HG03354 (cell line): Measurements from ENCODE around the gene ZSCAN9.
A peak's percentile ranks its signal among the peaks of the same experiment; 100 is the strongest.

Source experiments
- ATAC-seq: cut with Tn5 transposase; IDR thresholded peaks from one replicate; pipeline ENCODE4 v1.9.1; 2021; ENCODE audit warnings: mild to moderate bottlenecking; ENCODE audit not compliant: unreplicated experiment, poor library complexity, severe bottlenecking

The ZSCAN9 gene

GRCh38 chr6:28258877-28259777 lies 34.1 kb downstream of the ZSCAN9 start, which contains the start of gene NKAPL:
Gene NKAPL, plus strand, starts transcription at chr6:28259297. Its CDS starts 75 bp downstream, at chr6:28259372.
- no peak for ATAC-seq

GRCh38 chr6:28263922-28264321 lies 38.8 kb downstream of the ZSCAN9 start:
- no peak for ATAC-seq

GRCh38 chr6:28264834-28265401 lies 39.8 kb downstream of the ZSCAN9 start:
- no peak for ATAC-seq

- no peak for ATAC-seq
These were observed 41.5 kb downstream of the ZSCAN9 start for GRCh38 chr6:28266563-28266961.

GRCh38 chr6:28266962-28267694 lies 42.1 kb downstream of the ZSCAN9 start, which contains the start of gene ZSCAN26:
Gene ZSCAN26, plus strand, starts transcription at chr6:28267143. Its CDS starts 4,777 bp downstream, at chr6:28271920.
- peak; percentile 90 for ATAC-seq

GRCh38 chr6:28267695-28268059 lies 42.6 kb downstream of the ZSCAN9 start:
- peak; percentile 5 for ATAC-seq

- no peak for ATAC-seq
These were observed 44.4 kb downstream of the ZSCAN9 start for GRCh38 chr6:28269492-28269891.

- ATAC-seq = no peak
These were observed 49.8 kb downstream of the ZSCAN9 start for GRCh38 chr6:28274888-28275287.

- no peak for ATAC-seq
These were observed 52.7 kb downstream of the ZSCAN9 start for GRCh38 chr6:28277746-28278145.

GRCh38 chr6:28280595-28281287 lies 55.7 kb downstream of the ZSCAN9 start:
- no peak for ATAC-seq

GRCh38 chr6:28281288-28282064 lies 56.4 kb downstream of the ZSCAN9 start, which contains the start of gene PGBD1:
Gene PGBD1, plus strand, starts transcription at chr6:28281572. Its CDS starts 2,242 bp downstream, at chr6:28283814.
- ATAC-seq = peak; percentile 86

GRCh38 chr6:28282926-28283325 lies 57.9 kb downstream of the ZSCAN9 start:
- no peak for ATAC-seq
